B cell (primary cell): ENCODE measurements around the gene AKR1C3. TPM values are rescaled to one million over a fixed set of nuclear protein-coding genes. Genes with fewer than 3 reads are reported as not detected.

ENCODE experiments used
- ATAC-seq: fragments of 200-7000 bp; cut with Tn5 transposase; one replicate; pipeline ENCODE4 v1.10.0; 2021; ENCODE audit warnings: low read depth, mild to moderate bottlenecking, moderate number of reproducible peaks, moderate library complexity
- CTCF ChIA-PET: fragments of 350-600 bp; sonication (Branson Sonifier 250); formaldehyde crosslinking; loops from one replicate; lab custom pipeline; 2021; ENCODE audit warnings: antibody characterized with exemption, inconsistent platforms; lab: Charles Lee
- POLR2A ChIA-PET: fragments of 350-600 bp; sonication (Branson Sonifier 250); formaldehyde crosslinking; loops from one replicate; lab custom pipeline; 2021; ENCODE audit warnings: antibody characterized with exemption; lab: Charles Lee
- DNase-seq: peaks from one replicate; pipeline ENCODE4 v3.0.0; 2013
- H2AFZ ChIP-seq: 2 replicates; pipeline ENCODE4 v1.6.1; 2012; ENCODE audit warnings: mild to moderate bottlenecking, low read depth, low read length; ENCODE audit not compliant: insufficient read depth, poor library complexity, severe bottlenecking
- H3K27ac ChIP-seq, 2 donors: 1 replicate in 1 of 2; 2 replicates in 1 of 2; pipeline ENCODE4 v1.5.1; 2012 to 2013; ENCODE audit warnings: low read length in 2 of 2, mild to moderate bottlenecking in 2 of 2, moderate library complexity in 1 of 2
- H3K27me3 ChIP-seq, 4 experiments: fragments of 200-600 bp in 1 of 4; sonication (generic) in 1 of 4; replicated peaks in 1 of 4; 1 replicate in 2 of 4; 2 replicates in 2 of 4; pipeline versions ENCODE4 v1.6.1 to v1.7.0; 2013 to 2016; ENCODE audit warnings: low read length in 3 of 4, mild to moderate bottlenecking in 2 of 4, mixed read lengths in 1 of 4, moderate library complexity in 1 of 4; ENCODE audit not compliant: insufficient read depth in 4 of 4, control insufficient read depth in 3 of 4; ENCODE audit errors: control extremely low read depth in 1 of 4
- H3K36me3 ChIP-seq, 2 experiments: replicated peaks in 1 of 2; 1 replicate in 1 of 2; 2 replicates in 1 of 2; pipeline versions ENCODE4 v1.6.1 to v1.7.1; 2013; ENCODE audit warnings: low read length in 1 of 2; ENCODE audit not compliant: insufficient read depth in 2 of 2, control insufficient read depth in 1 of 2; ENCODE audit errors: control extremely low read depth in 1 of 2, extremely low read depth in 1 of 2
- H3K4me1 ChIP-seq, 2 donors: fragments of 200-600 bp in 1 of 2; sonication (generic) in 1 of 2; 1 replicate in 1 of 2; 2 replicates in 1 of 2; pipeline versions ENCODE4 v1.5.1 to v1.6.1; 2013 to 2017; ENCODE audit warnings: low read length in 2 of 2; ENCODE audit not compliant: control insufficient read depth in 2 of 2, insufficient read depth in 2 of 2
- H3K4me2 ChIP-seq: replicated peaks from 2 replicates; pipeline ENCODE3; 2012; ENCODE audit warnings: mild to moderate bottlenecking, low read depth, low read length; ENCODE audit not compliant: poor library complexity, severe bottlenecking
- H3K4me3 ChIP-seq, 5 experiments: fragments of 200-600 bp in 1 of 5; sonication (generic) in 1 of 5; 1 replicate in 3 of 5; 2 replicates in 2 of 5; pipeline versions ENCODE4 v1.5.1 to v1.7.0; 2011 to 2016; ENCODE audit warnings: low read length in 4 of 5, mild to moderate bottlenecking in 4 of 5, low read depth in 2 of 5, control low read depth in 1 of 5, moderate library complexity in 1 of 5; ENCODE audit not compliant: insufficient read depth in 1 of 5; ENCODE audit errors: control extremely low read depth in 1 of 5, extremely low read depth in 1 of 5
- H3K79me2 ChIP-seq: fragments of 200-600 bp; sonication (generic); one replicate; pipeline ENCODE4 v1.6.0; 2016; ENCODE audit warnings: low read length; ENCODE audit not compliant: control insufficient read depth, insufficient read depth
- H3K9ac ChIP-seq: fragments of 200-600 bp; sonication (generic); 2 replicates; pipeline ENCODE4 v1.6.1; 2017; ENCODE audit warnings: mild to moderate bottlenecking, low read length, moderate library complexity
- H3K9me3 ChIP-seq, 3 donors: one replicate each; pipeline versions ENCODE4 v1.6.1 to v1.7.1; 2013; ENCODE audit warnings: low read length in 2 of 3; ENCODE audit not compliant: control insufficient read depth in 2 of 3, insufficient read depth in 1 of 3; ENCODE audit errors: control extremely low read depth in 1 of 3
- H4K20me1 ChIP-seq: 2 replicates; pipeline ENCODE4 v1.6.0; 2012; ENCODE audit warnings: mild to moderate bottlenecking, low read length; ENCODE audit not compliant: insufficient read depth, control insufficient read depth, poor library complexity, severe bottlenecking
- H3K27ac Mint-ChIP-seq: one replicate; pipeline ENCODE4 v1.8.0; 2021; ENCODE audit warnings: mixed read lengths
- H3K27me3 Mint-ChIP-seq: one replicate; pipeline ENCODE4 v1.8.0; 2021; ENCODE audit warnings: mixed read lengths
- H3K4me1 Mint-ChIP-seq: one replicate; pipeline ENCODE4 v1.8.0; 2021; ENCODE audit warnings: mixed read lengths
- H3K4me3 Mint-ChIP-seq: one replicate; pipeline ENCODE4 v1.8.0; 2021; ENCODE audit warnings: mixed read lengths
- H3K9me3 Mint-ChIP-seq: one replicate; pipeline ENCODE4 v1.8.0; 2022; ENCODE audit warnings: mixed read lengths; ENCODE audit not compliant: insufficient read depth
- EZH2 ChIP-seq: IDR thresholded peaks from 2 replicates; pipeline ENCODE4 v1.6.1; 2012; ENCODE audit warnings: borderline replicate concordance, low read depth, mild to moderate bottlenecking, moderate library complexity, low read length; ENCODE audit not compliant: insufficient read depth, poor library complexity, severe bottlenecking
- WGBS: methylation state at CpG from one replicate; pipeline ENCODE4 v1.1.5; 2013; ENCODE audit warnings: missing lambda C conversion rate; ENCODE audit not compliant: insufficient coverage; 5-methylcytosine and 5-hydroxymethylcytosine counted together
- intact Hi-C: fragments of 100-400 bp; cut with micrococcal nuclease; formaldehyde crosslinking; loops from one replicate; pipeline ENCODE4 v1.10.0; 2022
- polyA plus RNA-seq: library from polyadenylated mRNA; depleted of rRNA; stranded (reverse); fragments of >200 nt; gene quantifications from 2 replicates; pipeline ENCODE4 v1.2.3, GENCODE V29; 2012
- total RNA-seq, 2 donors: library from RNA; stranded (reverse); fragments of 120-200 nt in 1 of 2; gene quantifications; 1 replicate in 1 of 2; 2 replicates in 1 of 2; pipeline versions ENCODE4 v1.2.3 to v1.2.4, GENCODE V29; 2013 to 2022
- TF ChIP-seq, protein P1 (sequence below): fragments of 200-600 bp; IDR thresholded peaks from one replicate; pipeline ENCODE4 v1.8.0; 2022; ENCODE audit warnings: antibody characterized with exemption, mild to moderate bottlenecking

Gene AKR1C3
- total and polyA plus RNA-seq, 2 donors (not counting 1 experiment from before 2014, with no cell fraction given) = 0.28 to 0.62 TPM

DNA sequence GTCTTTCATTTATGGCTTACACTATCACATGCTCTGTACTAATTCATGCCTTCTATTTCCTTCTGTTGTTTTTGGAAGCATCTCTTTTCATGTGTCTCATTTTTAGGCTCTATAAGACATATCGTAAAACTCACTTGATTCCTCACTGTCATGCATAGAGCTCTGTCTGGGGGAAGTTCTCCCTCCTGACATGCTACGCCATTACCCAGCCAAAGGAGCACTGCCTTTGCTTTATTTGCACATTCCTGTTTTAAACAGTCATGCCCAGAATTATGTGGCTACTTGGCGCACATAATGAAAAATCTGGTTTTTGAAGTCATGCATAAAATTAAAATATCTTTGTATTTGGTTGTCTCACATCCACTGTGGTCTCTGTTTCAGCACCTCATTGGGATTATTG lies 17.6 kb upstream of the AKR1C3 start:
- no peak overlapping the region for H3K4me3 Mint-ChIP-seq
- H3K79me2 ChIP-seq = no peaks in the 10 kb centered on the region
- H3K27ac Mint-ChIP-seq = no peak overlapping the region
- H3K4me1 Mint-ChIP-seq = no peaks in the 10 kb centered on the region
- H3K27me3 ChIP-seq = no peaks in the 10 kb centered on the region
- ATAC-seq (no peak), DNase-seq (no peak)
- H3K4me2 ChIP-seq = no peak overlapping the region
- 100% methylated on average over 2 of the region's 3 CpGs for WGBS
- no peak overlapping the region for H3K27ac ChIP-seq
- no peak overlapping the region for H3K9ac ChIP-seq
- H3K9me3 Mint-ChIP-seq = peaks cover 2% of the 10 kb centered on the region
- POLR2A ChIA-PET = no interaction called here
- H3K9me3 ChIP-seq = no peaks in the 10 kb centered on the region
- TF ChIP-seq EZH2 = no peak
- TF ChIP-seq, protein P1, sequence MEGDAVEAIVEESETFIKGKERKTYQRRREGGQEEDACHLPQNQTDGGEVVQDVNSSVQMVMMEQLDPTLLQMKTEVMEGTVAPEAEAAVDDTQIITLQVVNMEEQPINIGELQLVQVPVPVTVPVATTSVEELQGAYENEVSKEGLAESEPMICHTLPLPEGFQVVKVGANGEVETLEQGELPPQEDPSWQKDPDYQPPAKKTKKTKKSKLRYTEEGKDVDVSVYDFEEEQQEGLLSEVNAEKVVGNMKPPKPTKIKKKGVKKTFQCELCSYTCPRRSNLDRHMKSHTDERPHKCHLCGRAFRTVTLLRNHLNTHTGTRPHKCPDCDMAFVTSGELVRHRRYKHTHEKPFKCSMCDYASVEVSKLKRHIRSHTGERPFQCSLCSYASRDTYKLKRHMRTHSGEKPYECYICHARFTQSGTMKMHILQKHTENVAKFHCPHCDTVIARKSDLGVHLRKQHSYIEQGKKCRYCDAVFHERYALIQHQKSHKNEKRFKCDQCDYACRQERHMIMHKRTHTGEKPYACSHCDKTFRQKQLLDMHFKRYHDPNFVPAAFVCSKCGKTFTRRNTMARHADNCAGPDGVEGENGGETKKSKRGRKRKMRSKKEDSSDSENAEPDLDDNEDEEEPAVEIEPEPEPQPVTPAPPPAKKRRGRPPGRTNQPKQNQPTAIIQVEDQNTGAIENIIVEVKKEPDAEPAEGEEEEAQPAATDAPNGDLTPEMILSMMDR = no peak
- no peak overlapping the region for H3K4me3 ChIP-seq
- intact Hi-C loops = no loop called here
- H3K4me1 ChIP-seq = no peaks in the 10 kb centered on the region
- no peak overlapping the region for H2AFZ ChIP-seq
- no peaks in the 10 kb centered on the region for H4K20me1 ChIP-seq
- H3K27me3 Mint-ChIP-seq = no peaks in the 10 kb centered on the region
- CTCF ChIA-PET = no interaction called here
- no peaks in the 10 kb centered on the region for H3K36me3 ChIP-seq

DNA sequence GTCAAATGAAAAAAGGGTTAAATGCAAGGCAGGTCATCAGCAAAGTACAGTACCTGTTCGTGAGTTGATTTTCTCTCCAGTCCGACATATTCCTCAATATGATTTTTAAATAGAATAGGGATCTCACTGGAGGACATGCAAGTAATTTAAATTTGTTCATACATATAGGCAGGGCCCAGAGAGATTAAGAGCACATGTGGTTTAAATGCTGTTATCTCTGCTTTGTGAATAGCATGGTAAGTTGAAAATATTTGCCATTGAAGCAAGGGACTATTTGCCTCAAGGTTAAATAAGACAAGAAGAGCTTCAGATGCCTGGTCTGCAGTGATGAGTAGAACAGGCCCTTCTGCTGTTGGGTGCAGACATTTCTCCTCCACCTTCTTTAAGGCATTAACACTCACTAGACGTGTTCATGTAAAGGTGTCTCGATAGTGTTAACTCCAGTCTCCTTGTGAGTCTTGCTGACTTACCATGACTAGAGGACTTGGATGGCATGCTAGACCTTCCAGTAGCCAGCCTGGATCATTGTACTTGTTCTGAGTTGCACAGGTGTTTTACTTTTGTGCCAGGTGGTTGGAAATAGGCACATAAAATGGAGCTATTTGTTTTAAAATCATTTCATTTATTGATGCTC lies 15.6 kb upstream of the AKR1C3 start:
- ATAC-seq (no peak), DNase-seq (no peak)
- Histone ChIP-seq H3K9me3 (no peaks in the 10 kb centered on the region), H3K36me3 (no peaks in the 10 kb centered on the region), H3K79me2 (no peaks in the 10 kb centered on the region), H4K20me1 (no peaks in the 10 kb centered on the region), H2AFZ (no peak overlapping the region), H3K4me2 (no peak overlapping the region), H3K4me3 (no peak overlapping the region), H3K9ac (no peak overlapping the region), H3K27ac (no peak overlapping the region), H3K27me3 (no peaks in the 10 kb centered on the region), H3K4me1 (no peaks in the 10 kb centered on the region)
- TF ChIP-seq EZH2 = no peak
- TF ChIP-seq, protein P1 = no peak
- Mint-ChIP-seq H3K9me3 (peaks cover 2% of the 10 kb centered on the region), H3K27me3 (no peaks in the 10 kb centered on the region), H3K27ac (no peak overlapping the region), H3K4me3 (no peak overlapping the region), H3K4me1 (no peaks in the 10 kb centered on the region)
- ChIA-PET CTCF (no interaction called here), POLR2A (no interaction called here)
- 43% methylated on average over 2 of the region's 4 CpGs for WGBS
- intact Hi-C loops = no loop called here
